Spleen (tissue), 7 donors: Measurements from ENCODE around the gene BCL2.

Experiments used
- CTCF ChIP-seq, 11 experiments: fragments of 200-600 bp in 7 of 11; fragments of 450-650 bp in 4 of 11; sonication (generic) in 4 of 11; IDR thresholded peaks in 8 of 11; conservative IDR thresholded peaks in 3 of 11; 1 replicate in 7 of 11; 2 replicates in 4 of 11; pipeline versions ENCODE4 v1.4.0 to v1.8.0; 2016 to 2021; ENCODE audit warnings: antibody characterized with exemption in 11 of 11, inconsistent platforms in 4 of 11, mild to moderate bottlenecking in 1 of 11
- POLR2A ChIP-seq, 3 donors: fragments of 450-650 bp; IDR thresholded peaks; one replicate each; pipeline ENCODE4 v1.5.1; 2017; ENCODE audit warnings: antibody characterized with exemption in 3 of 3, mild to moderate bottlenecking in 1 of 3
- POLR2AphosphoS5 ChIP-seq, 3 donors: sonication (generic); formaldehyde crosslinking; IDR thresholded peaks; one replicate each; pipeline ENCODE4 v1.5.1; 2017; ENCODE audit warnings: antibody characterized with exemption in 3 of 3
- donor health status: DM: no; HTN: no; CAD: no; lungs with moderate emphysema.
- donor health status: DM: no; HTN: no; CAD: no.
- donor health status: DM: no; HTN: no; CAD: no.

- TF ChIP-seq POLR2AphosphoS5 (IDR thresholded peaks at IDR 0.05): no peak
- no peak for TF ChIP-seq POLR2A (IDR thresholded peaks at IDR 0.05)
- TF ChIP-seq CTCF (IDR thresholded peaks at IDR 0.05 in 8 of 11, conservative IDR thresholded peaks at IDR 0.05 in 3 of 11): no peak
These were observed 206.9 kb downstream of the BCL2 start for GRCh38 chr18:63112706-63113105.
